ENCODE data around the gene PODN. TPM values are rescaled to one million over a fixed set of nuclear protein-coding genes. Genes with fewer than 3 reads are reported as not detected.

The PODN gene
- total and polyA plus RNA-seq, 8 donors, result 8.3 to 356 (median 33.5) TPM

GRCh38 chr1:53123453-53124140, 61.6 kb downstream of the PODN start:
- Histone ChIP-seq H3K36me3 (no peaks in the 10 kb centered on the region), H3K27ac (peak overlapping the region in 4 of 5 donors; percentile 67 to 80 (median 78)), H3K4me1 (peaks cover 21 to 73% (median 55%) of the 10 kb centered on the region in 4 donors), H3K4me3 (no peak overlapping the region), H3K27me3 (no peaks in the 10 kb centered on the region), H3K9me3 (no peaks in the 10 kb centered on the region)
- 64 to 89% (median 75%) methylated on average over 17 to 19 of the region's 19 CpGs for WGBS, 5 donors
- no peak for DNase-seq
- TF ChIP-seq CTCF (IDR thresholded peaks at IDR 0.05) (no peak), EP300 (IDR thresholded peaks at IDR 0.05) (no peak), POLR2AphosphoS5 (IDR thresholded peaks at IDR 0.05) (peak in 1 of 3 donors; percentile 4), POLR2A (IDR thresholded peaks at IDR 0.05) (no peak)
- intact Hi-C loops (cut with DNase I; ENCODE audit: low total_unique reads), result no loop called here

GRCh38 chr1:53125122-53125521, 63.1 kb downstream of the PODN start:
- Histone ChIP-seq H3K36me3 (no peaks in the 10 kb centered on the region), H3K9me3 (no peaks in the 10 kb centered on the region), H3K4me1 (peaks cover 21 to 78% (median 54%) of the 10 kb centered on the region in 4 donors), H3K27ac (peak overlapping the region in 4 of 5 donors; percentile 14 to 79 (median 72)), H3K27me3 (no peaks in the 10 kb centered on the region), H3K4me3 (no peak overlapping the region)
- no peak for DNase-seq
- WGBS, 5 donors, result 70 to 91% (median 77%) methylated on average over 6 of the region's 6 CpGs
- intact Hi-C loops (cut with DNase I; ENCODE audit: low total_unique reads), result no loop called here
- TF ChIP-seq CTCF (IDR thresholded peaks at IDR 0.05) (no peak), POLR2A (IDR thresholded peaks at IDR 0.05) (no peak), EP300 (IDR thresholded peaks at IDR 0.05) (no peak), POLR2AphosphoS5 (IDR thresholded peaks at IDR 0.05) (no peak)

- Histone ChIP-seq H3K4me3 (no peak overlapping the region), H3K27me3 (no peaks in the 10 kb centered on the region), H3K27ac (peak overlapping the region in 4 of 5 donors; percentile 3 to 79 (median 45)), H3K9me3 (no peaks in the 10 kb centered on the region), H3K36me3 (no peaks in the 10 kb centered on the region), H3K4me1 (peaks cover 21 to 78% (median 53%) of the 10 kb centered on the region in 4 donors)
- no peak for DNase-seq
- WGBS, 5 donors, result 65 to 80% (median 78%) methylated on average over 9 to 10 of the region's 10 CpGs
- intact Hi-C loops (cut with DNase I; ENCODE audit: low total_unique reads), result no loop called here
- TF ChIP-seq EP300 (IDR thresholded peaks at IDR 0.05), result no peak
- no peak for TF ChIP-seq CTCF (IDR thresholded peaks at IDR 0.05)
- no peak for TF ChIP-seq POLR2AphosphoS5 (IDR thresholded peaks at IDR 0.05)
- TF ChIP-seq POLR2A (IDR thresholded peaks at IDR 0.05), result no peak
These were observed 63.8 kb downstream of the PODN start for GRCh38 chr1:53125623-53126360.

- Histone ChIP-seq H3K27ac (peak overlapping the region in 3 of 5 donors; percentile 3 to 79 (median 76)), H3K36me3 (no peaks in the 10 kb centered on the region), H3K9me3 (no peaks in the 10 kb centered on the region), H3K4me1 (peaks cover 18 to 73% (median 49%) of the 10 kb centered on the region in 4 donors), H3K4me3 (no peak overlapping the region), H3K27me3 (no peaks in the 10 kb centered on the region)
- no peak for TF ChIP-seq POLR2AphosphoS5 (IDR thresholded peaks at IDR 0.05)
- TF ChIP-seq CTCF (IDR thresholded peaks at IDR 0.05), result no peak
- no peak for TF ChIP-seq POLR2A (IDR thresholded peaks at IDR 0.05)
- no peak for TF ChIP-seq EP300 (IDR thresholded peaks at IDR 0.05)
- intact Hi-C loops (cut with DNase I; ENCODE audit: low total_unique reads), result no loop called here
- 55 to 76% (median 67%) methylated on average over 1 of the region's 1 CpG for WGBS, 5 donors
- DNase-seq, result no peak
These were observed 64.5 kb downstream of the PODN start for GRCh38 chr1:53126495-53126894.

All from stomach (tissue), 9 donors.